Mesenchymal stem cell (in vitro differentiated cells and primary cell): ENCODE results near the gene ZBTB46.

Experiments used
- DNase-seq: peaks from one replicate; pipeline ENCODE4 v3.0.0-alpha.2; 2013
- H2AFZ ChIP-seq: one replicate; pipeline ENCODE4 v1.6.1; 2013; ENCODE audit warnings: low read depth, mild to moderate bottlenecking, control low read depth, inconsistent platforms, low read length, moderate library complexity
- H2AK5ac ChIP-seq: 2 replicates; pipeline ENCODE4 v1.6.1; 2013; ENCODE audit warnings: low read length, moderate library complexity, mild to moderate bottlenecking, inconsistent platforms; ENCODE audit not compliant: severe bottlenecking
- H2BK120ac ChIP-seq: one replicate; pipeline ENCODE4 v1.6.1; 2013; ENCODE audit warnings: low read depth, mild to moderate bottlenecking, inconsistent platforms, low read length, moderate library complexity
- H2BK12ac ChIP-seq, 2 experiments: one replicate each; pipeline ENCODE4 v1.6.1; 2013; ENCODE audit warnings: inconsistent platforms in 2 of 2, low read length in 2 of 2, mild to moderate bottlenecking in 2 of 2, moderate library complexity in 2 of 2, control low read depth in 1 of 2
- H2BK15ac ChIP-seq: one replicate; pipeline ENCODE4 v1.6.1; 2013; ENCODE audit warnings: mild to moderate bottlenecking, low read depth, inconsistent platforms; ENCODE audit not compliant: poor library complexity, severe bottlenecking
- H2BK5ac ChIP-seq: 2 replicates; pipeline ENCODE4 v1.6.1; 2013; ENCODE audit warnings: low read depth, mild to moderate bottlenecking, low read length, control low read depth, inconsistent platforms; ENCODE audit not compliant: poor library complexity, severe bottlenecking
- H3K14ac ChIP-seq, 2 experiments: one replicate each; pipeline ENCODE4 v1.6.1; 2013; ENCODE audit warnings: inconsistent platforms in 2 of 2, low read length in 2 of 2, control low read depth in 1 of 2, mild to moderate bottlenecking in 1 of 2, moderate library complexity in 1 of 2
- H3K18ac ChIP-seq, 2 experiments: one replicate each; pipeline ENCODE4 v1.6.1; 2013; ENCODE audit warnings: inconsistent platforms in 2 of 2, low read length in 2 of 2, control low read depth in 1 of 2, low read depth in 1 of 2, mild to moderate bottlenecking in 1 of 2
- H3K23ac ChIP-seq, 2 experiments: one replicate each; pipeline ENCODE4 v1.6.1; 2013; ENCODE audit warnings: inconsistent platforms in 2 of 2, low read length in 2 of 2, mild to moderate bottlenecking in 2 of 2, moderate library complexity in 2 of 2, control low read depth in 1 of 2
- H3K27ac ChIP-seq: 2 replicates; pipeline ENCODE4 v1.5.1; 2013; ENCODE audit warnings: mild to moderate bottlenecking, moderate library complexity, low read length, control low read depth, inconsistent platforms; ENCODE audit not compliant: poor library complexity, severe bottlenecking
- H3K27me3 ChIP-seq, 2 experiments: 2 replicates each; pipeline versions ENCODE4 v1.6.1 to v1.7.0; 2013; ENCODE audit warnings: low read length in 2 of 2, mild to moderate bottlenecking in 2 of 2, moderate library complexity in 2 of 2, control low read depth in 1 of 2, inconsistent platforms in 1 of 2; ENCODE audit not compliant: control insufficient read depth in 1 of 2, insufficient read depth in 1 of 2
- H3K36me3 ChIP-seq, 2 experiments: 2 replicates each; pipeline versions ENCODE4 v1.6.1 to v1.7.0; 2013; ENCODE audit warnings: low read length in 2 of 2, control low read depth in 1 of 2, inconsistent platforms in 1 of 2, low read depth in 1 of 2, mild to moderate bottlenecking in 1 of 2; ENCODE audit not compliant: insufficient read depth in 2 of 2, control insufficient read depth in 1 of 2
- H3K4ac ChIP-seq, 2 experiments: one replicate each; pipeline ENCODE4 v1.6.1; 2013; ENCODE audit warnings: inconsistent platforms in 2 of 2, low read length in 2 of 2, mild to moderate bottlenecking in 2 of 2, moderate library complexity in 2 of 2, control low read depth in 1 of 2, low read depth in 1 of 2
- H3K4me1 ChIP-seq: 2 replicates; pipeline ENCODE4 v1.6.1; 2013; ENCODE audit warnings: low read depth, low read length, control low read depth; ENCODE audit not compliant: control insufficient read depth, insufficient read depth
- H3K4me2 ChIP-seq: 2 replicates; pipeline ENCODE4 v1.6.1; 2013; ENCODE audit warnings: low read length, mild to moderate bottlenecking, inconsistent platforms; ENCODE audit not compliant: poor library complexity, severe bottlenecking
- H3K4me3 ChIP-seq, 2 experiments: 2 replicates each; pipeline versions ENCODE4 v1.5.1 to v1.7.0; 2013; ENCODE audit warnings: low read length in 2 of 2, mild to moderate bottlenecking in 2 of 2, control low read depth in 1 of 2, low read depth in 1 of 2; ENCODE audit not compliant: insufficient read depth in 1 of 2
- H3K79me1 ChIP-seq: replicated peaks from 2 replicates; pipeline ENCODE4 v1.6.1; 2013; ENCODE audit warnings: mild to moderate bottlenecking, control low read depth, low read length, inconsistent platforms; ENCODE audit not compliant: poor library complexity, severe bottlenecking
- H3K9ac ChIP-seq: 2 replicates; pipeline ENCODE4 v1.7.0; 2013; ENCODE audit warnings: mild to moderate bottlenecking, low read length, moderate library complexity
- H3K9me3 ChIP-seq: 2 replicates; pipeline ENCODE4 v1.7.0; 2013; ENCODE audit warnings: mild to moderate bottlenecking, low read length; ENCODE audit not compliant: control insufficient read depth
- H4K8ac ChIP-seq: one replicate; pipeline ENCODE4 v1.6.1; 2013; ENCODE audit warnings: inconsistent platforms, mild to moderate bottlenecking, low read length, moderate library complexity
- H4K91ac ChIP-seq: one replicate; pipeline ENCODE4 v1.6.1; 2013; ENCODE audit warnings: mild to moderate bottlenecking, low read length, inconsistent platforms
- WGBS: methylation state at CpG from one replicate; pipeline ENCODE4 v1.1.7; 2013; ENCODE audit warnings: mixed read lengths; 5-methylcytosine and 5-hydroxymethylcytosine counted together

Gene ZBTB46

GRCh38 chr20:63833776-63834490, 2.9 kb upstream of the ZBTB46 start:
- Histone ChIP-seq H3K18ac (peak overlapping the region; percentile 67 to 99), H2BK120ac (peak overlapping the region; percentile 75), H2BK12ac (peak overlapping the region; percentile 85 to 100), H3K4me2 (no peak overlapping the region), H3K23ac (no peak overlapping the region), H3K36me3 (no peaks in the 10 kb centered on the region), H2AFZ (no peak overlapping the region), H3K4ac (peak overlapping the region; percentile 90 to 99), H3K27me3 (peaks cover 0 to 52% of the 10 kb centered on the region in 2 experiments), H2BK5ac (peak overlapping the region; percentile 58), H3K79me1 (peaks cover 2% of the 10 kb centered on the region), H2BK15ac (peak overlapping the region; percentile 75), H3K4me3 (no peak overlapping the region), H3K14ac (peak overlapping the region in 1 of 2 experiments; percentile 98), H2AK5ac (peak overlapping the region; percentile 91), H3K4me1 (peaks cover 42% of the 10 kb centered on the region), H4K8ac (peak overlapping the region; percentile 92), H3K27ac (no peak overlapping the region), H3K9me3 (no peaks in the 10 kb centered on the region), H3K9ac (no peak overlapping the region), H4K91ac (peak overlapping the region; percentile 97)
- DNase-seq: peak; percentile 83
- WGBS: 57% methylated on average over 20 of the region's 20 CpGs

- peak; percentile 54 for DNase-seq
Measured at GRCh38 chr20:63831993-63832686, 1.1 kb upstream of the ZBTB46 start.

GRCh38 chr20:63831646-63831992, 555 bp upstream of the ZBTB46 start:
- Histone ChIP-seq H3K4me2 (peak overlapping the region; percentile 71), H3K36me3 (no peaks in the 10 kb centered on the region), H2AK5ac (no peak overlapping the region), H2BK15ac (peak overlapping the region; percentile 96), H3K4me3 (peak overlapping the region in 1 of 2 experiments; percentile 69), H3K9me3 (no peaks in the 10 kb centered on the region), H2BK120ac (peak overlapping the region; percentile 84), H3K79me1 (peaks cover 13% of the 10 kb centered on the region), H3K27me3 (peaks cover 0 to 62% of the 10 kb centered on the region in 2 experiments), H3K14ac (no peak overlapping the region), H4K91ac (peak overlapping the region; percentile 82), H3K23ac (no peak overlapping the region), H3K4me1 (peaks cover 46% of the 10 kb centered on the region), H4K8ac (peak overlapping the region; percentile 84), H2BK12ac (peak overlapping the region in 1 of 2 experiments; percentile 81), H2AFZ (no peak overlapping the region), H3K9ac (no peak overlapping the region), H3K4ac (peak overlapping the region; percentile 32 to 82), H2BK5ac (no peak overlapping the region), H3K27ac (no peak overlapping the region), H3K18ac (peak overlapping the region; percentile 31 to 87)
- no peak for DNase-seq
- under 1% methylated on average over 41 of the region's 55 CpGs for WGBS

More at GRCh38 chr20:63831993-63832686, 1.1 kb upstream of the ZBTB46 start:
- peak overlapping the region in 1 of 2 experiments; percentile 64 for H3K23ac ChIP-seq
- H2BK120ac ChIP-seq: peak overlapping the region; percentile 84
- H4K8ac ChIP-seq: peak overlapping the region; percentile 96
- H3K27me3 ChIP-seq: peaks cover 0 to 62% of the 10 kb centered on the region in 2 experiments
- H3K36me3 ChIP-seq: no peaks in the 10 kb centered on the region
- peak overlapping the region; percentile 32 to 82 for H3K4ac ChIP-seq
- peak overlapping the region; percentile 96 for H2BK15ac ChIP-seq
- H3K9me3 ChIP-seq: no peaks in the 10 kb centered on the region
- no peak overlapping the region for H2AFZ ChIP-seq
- H2BK12ac ChIP-seq: peak overlapping the region in 1 of 2 experiments; percentile 90
- peak overlapping the region in 1 of 2 experiments; percentile 69 for H3K4me3 ChIP-seq
- H3K18ac ChIP-seq: peak overlapping the region; percentile 31 to 87
- peak overlapping the region; percentile 71 for H3K4me2 ChIP-seq
- H2BK5ac ChIP-seq: no peak overlapping the region
- peak overlapping the region; percentile 82 for H4K91ac ChIP-seq
- H3K4me1 ChIP-seq: peaks cover 45% of the 10 kb centered on the region
- peaks cover 8% of the 10 kb centered on the region for H3K79me1 ChIP-seq
- no peak overlapping the region for H3K27ac ChIP-seq
- no peak overlapping the region for H3K9ac ChIP-seq
- H2AK5ac ChIP-seq: no peak overlapping the region
- no peak overlapping the region for H3K14ac ChIP-seq
- WGBS: 9% methylated on average over 63 of the region's 76 CpGs
